GM21526 (cell line): ENCODE results near the gene MMAB.

Experiments
- ATAC-seq: cut with Tn5 transposase; IDR thresholded peaks from one replicate; pipeline ENCODE4 v1.9.1; 2021; ENCODE audit warnings: moderate library complexity; ENCODE audit not compliant: unreplicated experiment, low FRiP score

Gene MMAB

DNA sequence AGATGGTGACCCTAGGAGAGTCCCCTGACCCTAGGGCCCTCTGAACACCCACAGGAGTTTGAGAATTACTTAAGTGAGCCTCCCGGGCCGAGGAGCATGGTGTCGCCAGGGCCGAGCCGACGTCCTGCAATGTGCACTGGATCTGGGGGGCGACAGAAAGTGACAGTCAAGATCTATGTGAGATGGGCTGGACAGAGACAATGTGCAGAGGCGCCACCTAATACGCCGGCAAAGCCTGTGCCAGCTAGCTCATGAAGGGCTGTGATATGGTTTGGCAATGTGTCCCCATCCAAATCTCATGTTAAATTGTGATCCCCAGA, 11.6 kb downstream of the MMAB start:
- ATAC-seq, result no peak

DNA sequence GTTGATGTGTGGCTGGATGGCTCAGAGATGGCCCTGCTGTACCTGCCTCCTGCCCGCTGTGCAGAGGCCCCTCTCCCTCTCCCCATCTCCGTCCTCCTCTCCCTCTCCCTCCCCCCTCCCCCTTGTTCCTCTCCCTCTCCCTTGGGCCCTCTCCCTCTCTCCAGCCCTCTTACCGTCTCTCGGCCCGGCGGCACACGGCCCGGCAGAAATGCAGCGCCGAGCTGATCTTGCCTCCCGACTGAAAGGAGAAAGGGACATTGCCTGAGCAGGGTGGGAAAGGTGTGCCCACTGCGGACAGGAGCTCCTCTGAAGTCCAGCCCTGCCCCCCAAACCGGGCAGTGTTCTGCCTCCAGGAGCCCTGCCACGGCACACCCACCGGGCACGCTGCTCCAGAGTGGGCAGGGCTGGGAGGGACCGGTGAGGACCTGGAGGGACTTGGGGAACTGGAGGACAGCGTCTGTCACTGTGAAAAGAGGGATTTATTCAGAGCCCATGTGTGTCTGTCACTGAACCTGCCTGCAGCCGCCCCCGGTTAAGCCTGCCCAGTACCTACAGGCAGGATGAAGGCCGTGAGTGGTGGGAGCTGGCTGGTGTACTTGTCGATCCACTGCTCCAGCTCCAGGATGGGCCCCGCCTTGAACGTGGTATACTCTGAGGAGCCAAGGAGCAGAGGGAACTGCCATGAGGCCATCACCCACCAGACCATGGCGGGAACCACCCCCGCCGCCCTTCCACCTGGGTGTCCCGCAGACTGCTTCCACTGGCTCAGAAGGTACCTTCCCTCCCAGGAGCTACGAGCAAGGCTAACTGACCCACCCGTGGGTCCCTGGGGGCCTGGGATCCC, 12.2 kb downstream of the MMAB start:
- ATAC-seq, result no peak

DNA sequence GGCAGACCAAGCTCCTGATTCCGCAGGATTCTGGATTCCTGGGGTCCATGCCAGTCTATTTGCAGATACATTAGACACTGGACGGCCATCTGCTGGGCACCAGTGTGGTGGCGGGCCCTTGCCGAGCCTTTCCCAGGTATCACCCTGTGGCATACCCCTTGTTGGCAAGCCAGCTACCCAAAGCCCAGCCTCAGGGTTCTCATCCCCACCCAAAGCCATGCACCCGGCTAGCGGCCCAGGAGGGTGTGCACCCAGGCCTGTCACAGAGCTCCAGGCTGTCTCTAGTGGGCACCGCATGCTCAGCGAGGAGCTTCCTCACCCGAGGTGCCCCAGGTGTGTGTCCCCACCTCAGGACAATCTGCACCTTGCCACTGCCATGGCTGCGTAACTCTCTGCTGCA, 13.7 kb downstream of the MMAB start:
- ATAC-seq, result no peak

DNA sequence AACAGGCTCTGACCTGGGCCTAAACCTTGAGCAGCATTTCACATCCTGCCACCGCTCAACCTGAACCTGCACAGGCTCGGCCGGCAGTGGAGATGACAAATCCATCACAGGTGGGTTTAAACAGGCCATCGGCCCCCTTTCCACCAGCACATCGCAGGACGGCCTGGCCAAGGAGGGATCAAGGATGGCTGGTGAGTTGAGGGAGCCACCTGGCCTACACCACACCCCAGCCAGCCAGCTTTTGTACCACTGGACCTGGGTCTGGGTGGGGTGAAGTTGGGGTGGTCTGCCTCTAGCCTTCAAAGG, 14.2 kb downstream of the MMAB start:
- ATAC-seq, result no peak

- ATAC-seq, result no peak
Observed at GRCh38 chr12:109558374-109559199, 14.7 kb downstream of the MMAB start.

- ATAC-seq, result no peak
Observed at GRCh38 chr12:109557805-109558204, 15.5 kb downstream of the MMAB start.

DNA sequence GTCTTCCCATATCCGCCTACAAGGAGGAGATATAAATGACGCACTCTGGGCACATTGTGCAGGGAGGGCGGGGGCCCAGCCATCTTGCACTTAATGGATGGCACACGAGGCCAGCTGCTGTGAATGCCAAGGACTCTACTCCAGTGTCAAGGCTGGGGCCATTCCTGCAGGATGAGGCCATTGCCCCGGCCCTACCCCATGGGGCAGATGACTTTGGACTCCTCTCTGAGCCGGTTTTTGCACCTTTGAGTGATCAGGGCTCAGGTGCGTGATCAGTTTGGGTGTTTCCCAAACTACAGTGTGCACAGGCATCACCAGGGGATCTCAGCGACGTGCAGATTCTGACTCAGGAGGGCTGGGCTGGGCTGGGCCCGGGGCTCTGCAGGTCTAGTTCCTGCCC, 16.1 kb downstream of the MMAB start:
- no peak for ATAC-seq

- no peak for ATAC-seq
Observed at GRCh38 chr12:109555431-109556315, 17.6 kb downstream of the MMAB start.

DNA sequence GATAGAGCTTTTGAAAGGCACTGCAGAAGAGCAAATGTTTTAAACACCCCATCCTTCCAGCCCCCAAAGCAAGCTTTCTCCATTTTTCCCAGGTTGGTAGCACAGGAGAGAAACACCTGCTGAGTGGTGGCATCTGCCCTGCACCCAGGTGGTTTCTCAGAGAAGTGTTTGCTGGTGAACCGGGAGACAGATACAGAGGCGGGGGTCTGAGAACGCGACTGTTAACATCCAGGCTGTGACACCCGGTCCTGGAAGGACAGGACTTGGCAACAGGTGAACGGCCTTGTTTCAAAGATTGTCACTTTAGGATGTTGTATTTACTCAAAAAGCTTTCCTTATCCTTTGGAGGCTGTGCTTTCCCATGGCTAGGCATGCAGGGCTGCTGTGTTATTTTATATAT, 18.5 kb downstream of the MMAB start:
- no peak for ATAC-seq

- ATAC-seq, result no peak
Observed at GRCh38 chr12:109553906-109554500, 19.3 kb downstream of the MMAB start.

GRCh38 chr12:109553483-109553882, 19.8 kb downstream of the MMAB start:
- ATAC-seq, result no peak

DNA sequence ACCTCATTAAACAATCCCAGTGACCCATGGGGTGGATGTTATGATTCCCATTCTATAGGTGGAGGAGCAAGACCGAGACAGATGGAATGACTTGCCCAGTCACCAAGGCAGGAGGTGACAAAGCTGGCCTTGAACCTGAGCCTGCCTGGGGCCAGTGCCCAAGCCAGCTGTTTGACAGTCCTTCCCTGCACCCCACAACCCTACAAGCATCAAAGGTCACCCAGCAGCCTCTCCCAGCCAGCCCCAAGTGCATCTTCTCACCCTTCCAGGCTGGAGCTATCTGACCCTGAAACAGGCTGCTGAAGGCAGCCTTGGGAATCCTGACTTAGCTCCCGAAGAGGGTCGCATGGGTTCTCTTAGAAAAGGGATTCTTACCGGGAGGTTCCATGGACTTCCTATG, 20.3 kb downstream of the MMAB start:
- no peak for ATAC-seq

DNA sequence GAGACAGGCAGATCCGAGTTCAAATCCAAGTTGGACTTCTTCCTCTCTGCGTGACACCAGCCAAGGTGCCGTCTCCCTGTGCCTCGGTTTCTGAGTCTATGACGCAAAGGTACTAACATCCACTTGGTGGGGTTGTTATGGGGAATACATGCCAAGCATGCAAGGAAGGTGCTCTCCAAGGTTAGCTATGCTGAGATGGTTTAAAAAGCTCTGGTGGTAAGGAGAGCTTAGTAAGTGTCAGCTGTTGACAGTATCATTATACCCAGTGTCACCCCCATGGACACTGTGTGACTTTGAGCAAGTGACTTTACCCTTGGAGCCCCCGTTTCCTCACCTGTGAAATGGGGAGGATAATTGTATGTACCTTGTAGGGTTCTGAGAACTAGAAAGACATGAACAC, 22.2 kb downstream of the MMAB start:
- no peak for ATAC-seq

DNA sequence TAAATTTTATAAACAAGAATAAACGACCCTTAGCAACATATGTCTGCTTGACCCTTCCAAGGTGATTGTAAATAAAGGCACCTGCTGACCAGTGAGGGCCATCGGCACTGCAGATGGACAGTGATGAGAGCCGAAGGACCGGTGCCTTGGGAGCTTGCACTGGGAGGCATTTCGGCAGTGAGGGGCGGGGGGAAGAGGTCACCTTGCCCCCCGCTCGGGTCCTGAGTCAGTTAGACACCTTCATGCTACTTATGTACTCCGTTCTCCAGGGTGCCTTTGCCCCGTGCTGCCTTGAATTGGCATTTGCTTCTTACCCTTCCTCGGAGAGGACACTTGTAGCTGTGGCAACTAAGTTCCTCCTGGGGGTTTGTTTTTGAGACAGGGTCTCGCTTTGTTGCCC, 23.0 kb downstream of the MMAB start:
- no peak for ATAC-seq

- ATAC-seq, result no peak
Observed at GRCh38 chr12:109549613-109550270, 23.6 kb downstream of the MMAB start.

DNA sequence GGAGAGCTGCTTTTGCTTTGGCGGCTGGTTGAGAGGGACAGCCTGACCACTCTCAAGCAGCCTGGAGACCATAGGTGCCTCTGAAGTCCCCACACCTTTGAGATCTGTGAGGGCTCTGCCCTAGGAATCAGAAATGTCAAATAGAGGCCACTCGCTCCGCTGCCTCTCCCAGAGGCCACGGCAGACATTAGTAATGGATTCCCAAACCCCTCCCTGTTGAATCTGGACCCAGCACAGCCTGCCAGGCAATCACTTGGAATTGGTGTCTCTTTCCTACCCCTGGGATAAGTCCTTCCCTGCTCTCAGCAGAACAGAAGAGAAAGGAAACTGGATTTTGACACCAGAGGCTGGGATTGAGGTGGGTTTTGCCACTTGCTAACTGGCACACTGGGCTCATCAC, 25.0 kb downstream of the MMAB start:
- ATAC-seq, result no peak

GRCh38 chr12:109547286-109547685, 26.0 kb downstream of the MMAB start:
- ATAC-seq, result no peak

DNA sequence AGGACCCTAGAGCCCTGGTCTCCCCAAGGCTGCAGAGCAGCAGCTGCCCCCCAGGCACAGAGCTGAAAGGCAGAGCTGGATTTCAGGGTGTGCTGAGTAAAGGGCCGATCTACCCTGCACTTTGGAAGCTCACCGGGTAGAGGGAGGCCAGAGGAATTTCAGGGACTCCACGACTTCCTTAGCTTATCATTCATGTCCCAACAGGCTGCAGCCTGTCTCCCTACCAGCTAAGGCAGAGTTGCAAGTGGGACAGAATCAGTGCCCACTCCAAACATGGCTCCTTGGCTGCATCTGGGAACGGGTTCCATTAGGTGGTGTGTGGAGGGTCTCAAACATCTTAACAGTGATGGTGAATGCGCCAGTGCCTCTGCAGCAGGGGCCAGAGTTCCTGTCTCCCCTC, 27.5 kb downstream of the MMAB start:
- ATAC-seq, result no peak

- no peak for ATAC-seq
Observed at GRCh38 chr12:109544955-109545531, 28.3 kb downstream of the MMAB start.

- no peak for ATAC-seq
Observed at GRCh38 chr12:109542876-109543275, 30.4 kb downstream of the MMAB start.
